HepG2 (cell line): ENCODE data around the gene ATP5MC2. TPM values are rescaled to one million over a fixed set of nuclear protein-coding genes. Genes with fewer than 3 reads are reported as not detected.
A peak's percentile ranks its signal among the peaks of the same experiment; 100 is the strongest.

Experiments used
- ATAC-seq: fragments of 200-7000 bp; cut with Tn5 transposase; 3 replicates; pipeline ENCODE4 v1.9.1; 2020; ENCODE audit warnings: mild to moderate bottlenecking, moderate library complexity
- BruUV-seq: library from RNA; stranded (reverse); fragments of 400-500 nt; replicated peaks from 2 replicates; lab custom pipeline; 2021; lab: Mats Ljungman, UMichigan
- CTCF ChIA-PET: fragments of 300-600 bp; formaldehyde crosslinking; extraction: SDS; loops from one replicate; lab custom pipeline; 2021; ENCODE audit warnings: low total read pairs, inconsistent platforms, low intra/inter-chr PET ratio; lab: Yijun Ruan, JAX
- POLR2A ChIA-PET: fragments of 350-600 bp; sonication (Branson Sonifier 250); formaldehyde crosslinking; loops from one replicate; lab custom pipeline; 2020; ENCODE audit warnings: antibody characterized with exemption, inconsistent platforms; lab: Yijun Ruan, JAX
- DNase-seq: peaks from one replicate; pipeline ENCODE4 v3.0.0-alpha.2; 2015; ENCODE audit warnings: low spot score
- FAIRE-seq: peaks from 3 replicates; lab custom pipeline; 2011; peaks lifted over from hg19 to GRCh38; lab: Jason Lieb, UNC
- H2AFZ ChIP-seq: one replicate; pipeline ENCODE4 v1.6.1; 2011; ENCODE audit warnings: low read length, inconsistent platforms
- H3K27ac ChIP-seq: fragments of 300-600 bp; 3 replicates; pipeline ENCODE4 v1.8.0; 2011; ENCODE audit warnings: mixed run types, mild to moderate bottlenecking, mixed read lengths, low read length, inconsistent platforms; ENCODE audit not compliant: insufficient read depth; ENCODE audit errors: extremely low read length
- H3K27me3 ChIP-seq, 2 experiments: fragments of 200-600 bp in 1 of 2; 2 replicates in 1 of 2; 3 replicates in 1 of 2; pipeline versions ENCODE4 v1.6.0 to v1.8.0; 2011; ENCODE audit warnings: low read length in 2 of 2, mild to moderate bottlenecking in 2 of 2, moderate library complexity in 2 of 2, inconsistent platforms in 1 of 2; ENCODE audit not compliant: insufficient read depth in 2 of 2, control insufficient read depth in 1 of 2
- H3K36me3 ChIP-seq, 2 experiments: fragments of 200-600 bp in 1 of 2; replicated peaks in 1 of 2; 2 replicates in 1 of 2; 3 replicates in 1 of 2; pipeline versions ENCODE4 v1.5.1 to v1.8.0; 2011; ENCODE audit warnings: low read length in 2 of 2, inconsistent platforms in 1 of 2; ENCODE audit not compliant: insufficient read depth in 2 of 2, control insufficient read depth in 1 of 2
- H3K4me1 ChIP-seq: 2 replicates; pipeline ENCODE4 v1.5.1; 2012; ENCODE audit warnings: low read length, inconsistent platforms; ENCODE audit not compliant: insufficient read depth
- H3K4me2 ChIP-seq: 2 replicates; pipeline ENCODE4 v1.6.0; 2011; ENCODE audit warnings: low read depth, low read length, inconsistent platforms
- H3K4me3 ChIP-seq, 3 experiments: fragments of 200-600 bp in 1 of 3; sonication (generic), shearing (Covaris generic) in 1 of 3; replicated peaks in 1 of 3; 2 replicates each; pipeline ENCODE4 v1.5.1; 2011 to 2016; ENCODE audit warnings: low read length in 3 of 3, inconsistent platforms in 2 of 3, low read depth in 2 of 3, mild to moderate bottlenecking in 2 of 3, control low read depth in 1 of 3, mixed read lengths in 1 of 3; ENCODE audit not compliant: insufficient read depth in 1 of 3
- H3K79me2 ChIP-seq: one replicate; pipeline ENCODE4 v1.6.1; 2011; ENCODE audit warnings: low read length, inconsistent platforms; ENCODE audit not compliant: insufficient read depth
- H3K9ac ChIP-seq: 2 replicates; pipeline ENCODE4 v1.6.0; 2011; ENCODE audit warnings: mild to moderate bottlenecking, low read depth, low read length, inconsistent platforms; ENCODE audit not compliant: insufficient read depth
- H3K9me3 ChIP-seq: 2 replicates; pipeline ENCODE4 v1.5.1; 2012; ENCODE audit warnings: mild to moderate bottlenecking, low read length
- H4K20me1 ChIP-seq: 2 replicates; pipeline ENCODE4 v1.6.0; 2011; ENCODE audit warnings: inconsistent platforms, mild to moderate bottlenecking, low read length, moderate library complexity; ENCODE audit not compliant: insufficient read depth
- KLF11 ChIP-seq: IDR thresholded peaks from 2 replicates; pipeline ENCODE4 v1.6.1; 2016; ENCODE audit warnings: missing compliant biosample characterization
- MAFF ChIP-seq: IDR thresholded peaks from 2 replicates; pipeline ENCODE4 v1.6.1; 2011; ENCODE audit warnings: low read depth, low read length, improper control_type of control experiment
- MAFK ChIP-seq, 2 experiments: IDR thresholded peaks in 1 of 2; conservative IDR thresholded peaks in 1 of 2; 2 replicates each; pipeline ENCODE4 v1.6.1; 2011; ENCODE audit warnings: improper control_type of control experiment in 2 of 2, low read length in 2 of 2
- NR2C2 ChIP-seq: sonication (generic); formaldehyde crosslinking; IDR thresholded peaks from 2 replicates; pipeline ENCODE4 v1.4.0; 2020; ENCODE audit warnings: missing genetic modification reagents, mild to moderate bottlenecking, moderate library complexity, borderline replicate concordance
- RBM22 ChIP-seq: fragments of 200-400 bp; formaldehyde crosslinking; optimal IDR thresholded peaks from 2 replicates; pipeline ENCODE3; 2017; ENCODE audit warnings: mild to moderate bottlenecking, low read length, moderate library complexity
- SOX6 ChIP-seq, 2 experiments: fragments of 450-650 bp in 1 of 2; sonication (generic) in 1 of 2; formaldehyde crosslinking in 1 of 2; IDR thresholded peaks; 2 replicates each; pipeline versions ENCODE4 v1.4.0 to v1.6.1; 2017 to 2020; ENCODE audit warnings: antibody characterized with exemption in 1 of 2, mild to moderate bottlenecking in 1 of 2, missing genetic modification reagents in 1 of 2
- TOE1 ChIP-seq: sonication (generic); formaldehyde crosslinking; IDR thresholded peaks from 2 replicates; pipeline ENCODE4 v1.4.0; 2020; ENCODE audit warnings: mild to moderate bottlenecking, missing genetic modification reagents
- ZNF138 ChIP-seq: sonication (generic); formaldehyde crosslinking; IDR thresholded peaks from 2 replicates; pipeline ENCODE4 v1.5.0; 2020; ENCODE audit warnings: mild to moderate bottlenecking, low read depth, missing genetic modification reagents
- WGBS: methylation state at CpG from one replicate; pipeline ENCODE4 v1.1.6; 2017; ENCODE audit warnings: low lambda C conversion rate; 5-methylcytosine and 5-hydroxymethylcytosine counted together
- in situ Hi-C: cut with HindIII; loops from 2 replicates; pipeline ENCODE4 v1.10.0; 2017; ENCODE audit warnings: low pct_unique_long_range_greater_than_20kb; ENCODE audit not compliant: extremely low pct_ligation_motif_present
- intact Hi-C: fragments of 100-400 bp; cut with micrococcal nuclease; formaldehyde crosslinking; loops from one replicate; pipeline ENCODE4 v1.10.0; 2022; ENCODE audit not compliant: unreplicated experiment
- polyA plus RNA-seq, 8 experiments: library from polyadenylated mRNA; depleted of rRNA in 3 of 8; stranded (reverse) in 7 of 8; unstranded in 1 of 8; fragments of >200 nt; fragmentation: Illumina TruSeq in 4 of 8; extraction: Trizol in 4 of 8; gene quantifications; 2 replicates each; pipeline versions ENCODE4 v1.2.1 to v1.2.3, GENCODE V29; 2011 to 2016; ENCODE audit warnings: low read depth in 4 of 8, missing spikeins in 1 of 8, mixed read lengths in 1 of 8; ENCODE audit not compliant: insufficient read depth in 1 of 8
- total RNA-seq, 5 experiments: library from RNA; depleted of rRNA; stranded (reverse); fragments of >200 nt; fragmentation: Illumina TruSeq; extraction: Trizol; gene quantifications; 2 replicates each; pipeline ENCODE4 v1.2.3, GENCODE V29; 2016; ENCODE audit warnings: low read depth in 1 of 5
- TF ChIP-seq, protein P1 (sequence below): sonication (generic); formaldehyde crosslinking; IDR thresholded peaks from 2 replicates; pipeline ENCODE4 v1.4.0; 2020; ENCODE audit warnings: mild to moderate bottlenecking, low read depth, missing genetic modification reagents
- TF ChIP-seq, protein P2 (sequence below): sonication (generic); formaldehyde crosslinking; IDR thresholded peaks from 2 replicates; pipeline ENCODE4 v1.5.1; 2020; ENCODE audit warnings: mild to moderate bottlenecking, missing genetic modification reagents, moderate library complexity

ATP5MC2 gene
- total and polyA plus RNA-seq, 2 of the 13 experiments (the other 11 are each of a cell fraction or from before 2014, with no cell fraction given) = 230 to 257 TPM

DNA sequence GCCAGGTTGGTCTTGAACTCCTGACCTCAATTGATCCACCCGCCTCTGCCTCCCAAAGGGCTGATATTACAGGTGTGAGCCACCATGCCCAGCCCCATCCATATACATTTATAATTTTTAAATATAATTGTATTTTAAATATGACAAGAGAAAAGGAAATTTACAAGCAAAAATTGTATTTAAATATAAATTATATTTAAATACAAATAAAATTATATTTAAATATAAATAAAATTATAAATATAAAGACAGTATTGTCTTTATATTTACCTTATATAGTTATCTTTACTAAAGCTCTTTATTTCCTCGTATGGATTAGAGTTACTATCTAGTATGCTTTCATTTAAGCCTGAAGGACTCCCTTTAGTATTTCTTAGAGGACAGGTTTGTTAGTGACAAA is 37.8 kb downstream of the ATP5MC2 start (continued):
- TF ChIP-seq SOX6 (IDR thresholded peaks at IDR 0.05) = no peak
- no peak for TF ChIP-seq SOX6 (CRISPR knock-in tag; IDR thresholded peaks at IDR 0.05)
- TF ChIP-seq, protein P1, sequence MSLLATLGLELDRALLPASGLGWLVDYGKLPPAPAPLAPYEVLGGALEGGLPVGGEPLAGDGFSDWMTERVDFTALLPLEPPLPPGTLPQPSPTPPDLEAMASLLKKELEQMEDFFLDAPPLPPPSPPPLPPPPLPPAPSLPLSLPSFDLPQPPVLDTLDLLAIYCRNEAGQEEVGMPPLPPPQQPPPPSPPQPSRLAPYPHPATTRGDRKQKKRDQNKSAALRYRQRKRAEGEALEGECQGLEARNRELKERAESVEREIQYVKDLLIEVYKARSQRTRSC (CRISPR knock-in tag) = no peak
- TF ChIP-seq, protein P2, sequence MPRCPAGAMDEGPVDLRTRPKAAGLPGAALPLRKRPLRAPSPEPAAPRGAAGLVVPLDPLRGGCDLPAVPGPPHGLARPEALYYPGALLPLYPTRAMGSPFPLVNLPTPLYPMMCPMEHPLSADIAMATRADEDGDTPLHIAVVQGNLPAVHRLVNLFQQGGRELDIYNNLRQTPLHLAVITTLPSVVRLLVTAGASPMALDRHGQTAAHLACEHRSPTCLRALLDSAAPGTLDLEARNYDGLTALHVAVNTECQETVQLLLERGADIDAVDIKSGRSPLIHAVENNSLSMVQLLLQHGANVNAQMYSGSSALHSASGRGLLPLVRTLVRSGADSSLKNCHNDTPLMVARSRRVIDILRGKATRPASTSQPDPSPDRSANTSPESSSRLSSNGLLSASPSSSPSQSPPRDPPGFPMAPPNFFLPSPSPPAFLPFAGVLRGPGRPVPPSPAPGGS (CRISPR knock-in tag) = no peak
- TF ChIP-seq RBM22 = no peak
- TF ChIP-seq NR2C2 (CRISPR knock-in tag) = no peak
- TF ChIP-seq, all 625 proteins: peak for 0

DNA sequence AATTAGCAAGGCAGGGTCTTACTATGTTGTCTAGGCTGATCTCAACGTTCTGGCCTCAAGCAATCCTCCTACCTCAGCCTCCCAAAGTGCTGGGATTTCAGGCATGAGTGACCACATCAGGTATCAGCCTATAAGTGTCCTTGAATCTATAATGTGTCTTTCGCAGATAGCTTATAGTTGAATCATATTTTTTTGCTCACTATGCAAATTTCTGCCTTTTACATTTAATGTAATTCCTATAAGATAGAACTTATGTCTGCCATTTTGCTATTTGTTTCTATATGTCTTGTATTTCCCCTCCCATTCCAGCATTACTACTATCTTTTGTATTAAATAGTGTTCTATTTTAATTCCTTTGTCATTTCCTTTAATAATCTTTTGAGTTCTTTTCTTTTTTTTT is 39.2 kb downstream of the ATP5MC2 start:
- no peak overlapping the region for H3K9ac ChIP-seq
- ChIA-PET POLR2A (interaction anchor here (1.0 kb wide), 1 partner anchor 11 kb away, joined by 4 read pairs; the partner anchor contains the start of gene ATF7), CTCF (no interaction called here)
- no peaks in the 10 kb centered on the region for H3K4me1 ChIP-seq
- no TSS peak for BruUV-seq
- H3K4me2 ChIP-seq = no peak overlapping the region
- H4K20me1 ChIP-seq = no peaks in the 10 kb centered on the region
- intact Hi-C loops = no loop called here
- H3K4me3 ChIP-seq = no peak overlapping the region
- FAIRE-seq (no peak), ATAC-seq (no peak), DNase-seq (no peak)
- in situ Hi-C loops = no loop called here
- H3K36me3 ChIP-seq = no peaks in the 10 kb centered on the region
- 14% methylated on average over 2 of the region's 2 CpGs for WGBS
- no peak for TF ChIP-seq TOE1
- TF ChIP-seq KLF11 (CRISPR knock-in tag) = no peak
- peak; percentile 43; the same call in 1 of the 2 replicates for TF ChIP-seq MAFF
- TF ChIP-seq MAFK (conservative IDR thresholded peaks at IDR 0.05 in 1 of 2, IDR thresholded peaks at IDR 0.05 in 1 of 2; ENCODE audit: low read length in 2 of 2) = peak; percentile 58 to 61; a peak in 3 of 4 replicates
- no peak for TF ChIP-seq ZNF138
- no peaks in the 10 kb centered on the region for H3K79me2 ChIP-seq
- no peak overlapping the region for H3K27ac ChIP-seq
- no peaks in the 10 kb centered on the region for H3K9me3 ChIP-seq
- no peak overlapping the region for H2AFZ ChIP-seq
- no peaks in the 10 kb centered on the region for H3K27me3 ChIP-seq
